ENCODE results near the gene CACNA1B. TPM values are rescaled to one million over a fixed set of nuclear protein-coding genes. Genes with fewer than 3 reads are reported as not detected.

The CACNA1B gene
- polyA plus RNA-seq, 2 of the 4 experiments (the other 2 are of a cell fraction) = 0.03 to 0.06 TPM

GRCh38 chr9:138033950-138034349 lies 156.4 kb downstream of the CACNA1B start:
- whole genome bisulfite sequencing (ENCODE audit: missing lambda C conversion rate) = 36% methylated on average over 4 of the region's 4 CpGs
- FAIRE-seq = no peak

GRCh38 chr9:138037140-138037539 lies 159.6 kb downstream of the CACNA1B start:
- POLR2A ChIA-PET = no interaction called here
- H3K4me2 ChIP-seq = no peak overlapping the region
- TF ChIP-seq RFX5 (IDR thresholded peaks at IDR 0.05) = no peak
- no peak for TF ChIP-seq CHD4 (IDR thresholded peaks at IDR 0.05; ENCODE audit: borderline replicate concordance)
- no peak for TF ChIP-seq GATA3 (IDR thresholded peaks at IDR 0.05; ENCODE audit: borderline replicate concordance)
- no peak for TF ChIP-seq EHF (CRISPR knock-in tag; IDR thresholded peaks at IDR 0.05)

More at GRCh38 chr9:138033950-138034349, 156.4 kb downstream of the CACNA1B start:
- TF ChIP-seq CEBPB (IDR thresholded peaks at IDR 0.05) (no peak), FOSB (CRISPR knock-in tag; IDR thresholded peaks at IDR 0.05) (no peak), MAZ (IDR thresholded peaks at IDR 0.05; ENCODE audit: borderline replicate concordance, low read depth, low read length) (no peak), ZC3H11A (IDR thresholded peaks at IDR 0.05) (no peak), KDM1A (IDR thresholded peaks at IDR 0.05; ENCODE audit: low read depth) (no peak), ZFP36 (IDR thresholded peaks at IDR 0.05; ENCODE audit: borderline replicate concordance, partially characterized antibody) (no peak), NFE2L2 (conservative IDR thresholded peaks at IDR 0.05; ENCODE audit: low read length) (no peak), TP53 (CRISPR knock-in tag; IDR thresholded peaks at IDR 0.05) (no peak)
- Histone ChIP-seq H3K27ac (no peak overlapping the region), H3K4me3 (no peak overlapping the region), H3K4me1 (no peaks in the 10 kb centered on the region), H3K9me3 (no peaks in the 10 kb centered on the region; the same call in 1 of the 3 replicates), H3K4me2 (no peak overlapping the region)
- ChIA-PET CTCF (interaction anchor here (0.6 kb wide), 1 partner anchor 110 kb away, joined by 3 read pairs; no protein-coding TSS in a partner anchor), POLR2A (no interaction called here)
- peak in 1 of 2 experiments; percentile 24; a peak in 1 of 6 replicates for ATAC-seq
- no peak for DNase-seq (ENCODE audit: low read depth in 1 of 2, low spot score in 1 of 2)

GRCh38 chr9:138038244-138038671 lies 160.7 kb downstream of the CACNA1B start:
- no peak overlapping the region for H3K4me3 ChIP-seq
- no peak for FAIRE-seq
- no peak for ATAC-seq
- no peaks in the 10 kb centered on the region for H3K4me1 ChIP-seq
- H3K4me2 ChIP-seq = no peak overlapping the region
- TF ChIP-seq HDAC2 (IDR thresholded peaks at IDR 0.05) (no peak), RCOR1 (IDR thresholded peaks at IDR 0.05; ENCODE audit: low read depth, low read length) (no peak), CBX2 (IDR thresholded peaks at IDR 0.05; ENCODE audit: borderline replicate concordance, low read depth) (no peak), NR3C1 (IDR thresholded peaks at IDR 0.05) (no peak), SMC3 (IDR thresholded peaks at IDR 0.05) (no peak), POLR2AphosphoS2 (conservative IDR thresholded peaks at IDR 0.05; ENCODE audit: low read length) (no peak), USF2 (IDR thresholded peaks at IDR 0.05) (no peak), RAD21 (conservative IDR thresholded peaks at IDR 0.05 in 1 of 2, IDR thresholded peaks at IDR 0.05 in 1 of 2) (no peak), BHLHE40 (IDR thresholded peaks at IDR 0.05; ENCODE audit: low read depth, low read length) (no peak), FOSL2 (IDR thresholded peaks at IDR 0.05) (no peak), FOSL2 (CRISPR knock-in tag; IDR thresholded peaks at IDR 0.05) (no peak)
- 37% methylated on average over 7 of the region's 7 CpGs for WGBS (ENCODE audit: missing lambda C conversion rate)
- H3K9me3 ChIP-seq = no peaks in the 10 kb centered on the region; the same call in 2 of the 3 replicates
- ChIA-PET CTCF (no interaction called here), POLR2A (no interaction called here)
- DNase-seq (ENCODE audit: low read depth in 1 of 2, low spot score in 1 of 2) = no peak
- no peak overlapping the region for H3K27ac ChIP-seq

More at GRCh38 chr9:138037140-138037539, 159.6 kb downstream of the CACNA1B start:
- H3K27ac ChIP-seq = no peak overlapping the region
- DNase-seq (ENCODE audit: low read depth in 1 of 2, low spot score in 1 of 2) (no peak), ATAC-seq (no peak), FAIRE-seq (no peak)
- H3K4me3 ChIP-seq = no peak overlapping the region
- CTCF ChIA-PET = no interaction called here
- no peaks in the 10 kb centered on the region; the same call in 2 of the 3 replicates for H3K9me3 ChIP-seq
- no peaks in the 10 kb centered on the region for H3K4me1 ChIP-seq
- WGBS (ENCODE audit: missing lambda C conversion rate) = 30% methylated on average over 6 of the region's 6 CpGs
